HG03196 (cell line): ENCODE data around the gene PSMA1.
A peak's percentile ranks its signal among the peaks of the same experiment; 100 is the strongest.
"Not testable (repeated sequence)": the region's sequence is repeated elsewhere in the genome, so short reads cannot be mapped to it uniquely, and the experiment has no call there.

Experiments
- ATAC-seq: cut with Tn5 transposase; IDR thresholded peaks from one replicate; pipeline ENCODE4 v1.9.1; 2021; ENCODE audit not compliant: unreplicated experiment

Gene PSMA1

GRCh38 chr11:14519917-14520746 lies at the start of gene PSMA1:
TSS of gene PSMA1 (minus strand) at chr11:14520386. CDS start at chr11:14520299, 87 bp downstream.
- peak; percentile 93 for ATAC-seq

- ATAC-seq, result not testable (repeated sequence)
These were observed 49.3 kb upstream of the PSMA1 start for GRCh38 chr11:14569516-14569915.

GRCh38 chr11:14567064-14567651 lies 47.0 kb upstream of the PSMA1 start:
- no peak for ATAC-seq

- no peak for ATAC-seq
These were observed 46.3 kb upstream of the PSMA1 start for GRCh38 chr11:14566331-14567063.

- no peak for ATAC-seq
These were observed 45.7 kb upstream of the PSMA1 start for GRCh38 chr11:14565845-14566244.

GRCh38 chr11:14555818-14556217 lies 35.6 kb upstream of the PSMA1 start:
- ATAC-seq, result no peak

- no peak for ATAC-seq
These were observed 34.8 kb upstream of the PSMA1 start for GRCh38 chr11:14554959-14555358.

GRCh38 chr11:14552089-14552488 lies 31.9 kb upstream of the PSMA1 start:
- no peak for ATAC-seq

- no peak for ATAC-seq
These were observed 31.2 kb upstream of the PSMA1 start for GRCh38 chr11:14551380-14551779.

GRCh38 chr11:14549891-14550290 lies 29.7 kb upstream of the PSMA1 start:
- no peak for ATAC-seq

GRCh38 chr11:14547440-14547839 lies 27.3 kb upstream of the PSMA1 start:
- no peak for ATAC-seq

GRCh38 chr11:14546672-14547071 lies 26.5 kb upstream of the PSMA1 start:
- no peak for ATAC-seq

GRCh38 chr11:14544611-14545010 lies 24.4 kb upstream of the PSMA1 start:
- peak; percentile 62 for ATAC-seq

GRCh38 chr11:14543260-14543659 lies 23.1 kb upstream of the PSMA1 start:
- no peak for ATAC-seq

- no peak for ATAC-seq
These were observed 22.1 kb upstream of the PSMA1 start for GRCh38 chr11:14542324-14542723.

GRCh38 chr11:14541192-14541947 lies 21.2 kb upstream of the PSMA1 start:
- no peak for ATAC-seq

- ATAC-seq, result no peak
These were observed 19.8 kb upstream of the PSMA1 start for GRCh38 chr11:14539982-14540421.

GRCh38 chr11:14538926-14539554 lies 18.9 kb upstream of the PSMA1 start:
- no peak for ATAC-seq

- ATAC-seq, result no peak
These were observed 18.2 kb upstream of the PSMA1 start for GRCh38 chr11:14538271-14538925.

- ATAC-seq, result peak; percentile 72
These were observed 17.0 kb upstream of the PSMA1 start for GRCh38 chr11:14537134-14537599.
